Hepatocyte (in vitro differentiated cells): ENCODE measurements around the gene GIMAP7. TPM values are rescaled to one million over a fixed set of nuclear protein-coding genes. Genes with fewer than 3 reads are reported as not detected.

ENCODE experiments used
- DNase-seq: peaks from one replicate; pipeline ENCODE4 v3.0.0-alpha.2; 2016; ENCODE audit warnings: low spot score
- H2AFZ ChIP-seq: fragments of 200-600 bp; sonication (generic); 2 replicates; pipeline ENCODE4 v1.6.0; 2016; ENCODE audit warnings: antibody characterized with exemption, mild to moderate bottlenecking
- H3K27ac ChIP-seq: fragments of 200-600 bp; sonication (generic); 2 replicates; pipeline ENCODE4 v1.5.1; 2016; ENCODE audit warnings: mild to moderate bottlenecking
- H3K27me3 ChIP-seq: fragments of 200-600 bp; sonication (generic); 2 replicates; pipeline ENCODE4 v1.6.1; 2016
- H3K36me3 ChIP-seq: fragments of 200-600 bp; sonication (generic); replicated peaks from 2 replicates; pipeline ENCODE4 v1.5.1; 2016; ENCODE audit warnings: low read depth; ENCODE audit not compliant: insufficient read depth
- H3K4me1 ChIP-seq: fragments of 200-600 bp; sonication (generic); 2 replicates; pipeline ENCODE4 v1.5.1; 2016; ENCODE audit warnings: mild to moderate bottlenecking, moderate library complexity; ENCODE audit not compliant: insufficient read depth
- H3K4me2 ChIP-seq: fragments of 200-600 bp; sonication (generic); 2 replicates; pipeline ENCODE4 v1.6.0; 2016
- H3K4me3 ChIP-seq: fragments of 200-600 bp; sonication (generic); 2 replicates; pipeline ENCODE4 v1.5.1; 2016; ENCODE audit warnings: mild to moderate bottlenecking
- H3K79me2 ChIP-seq: fragments of 200-600 bp; sonication (generic); 2 replicates; pipeline ENCODE4 v1.6.0; 2017; ENCODE audit warnings: mild to moderate bottlenecking
- H3K9me2 ChIP-seq: fragments of 200-600 bp; sonication (generic); replicated peaks from 2 replicates; pipeline ENCODE4 v1.6.0; 2017; ENCODE audit warnings: mild to moderate bottlenecking; ENCODE audit not compliant: insufficient read depth
- H3K9me3 ChIP-seq: fragments of 200-600 bp; sonication (generic); 2 replicates; pipeline ENCODE4 v1.5.1; 2016; ENCODE audit warnings: low read depth, mild to moderate bottlenecking
- H4K20me1 ChIP-seq: fragments of 200-600 bp; sonication (generic); 2 replicates; pipeline ENCODE4 v1.6.0; 2016; ENCODE audit warnings: mild to moderate bottlenecking; ENCODE audit not compliant: insufficient read depth, poor library complexity, severe bottlenecking
- EZH2 ChIP-seq: fragments of 200-600 bp; sonication (generic); IDR thresholded peaks from 2 replicates; pipeline ENCODE4 v1.6.1; 2016; ENCODE audit warnings: antibody characterized with exemption, mild to moderate bottlenecking, borderline replicate concordance
- EZH2phosphoT487 ChIP-seq: fragments of 200-600 bp; sonication (generic); IDR thresholded peaks from one replicate; pipeline ENCODE4 v1.6.1; 2018; ENCODE audit warnings: antibody characterized with exemption, mild to moderate bottlenecking, low read depth, moderate library complexity; ENCODE audit not compliant: unreplicated experiment, severe bottlenecking
- WGBS: methylation state at CpG from one replicate; pipeline ENCODE4 v1.1.6; 2016; ENCODE audit warnings: low lambda C conversion rate; ENCODE audit errors: missing lambda C conversion rate; 5-methylcytosine and 5-hydroxymethylcytosine counted together
- polyA plus RNA-seq: library from polyadenylated mRNA; unstranded; fragments of >200 nt; fragmentation: Nextera tagmentation; extraction: Ambion mirVana; gene quantifications from 2 replicates; pipeline ENCODE4 v1.2.1, GENCODE V29; 2016
- total RNA-seq: library from RNA; depleted of rRNA; stranded (reverse); fragments of >200 nt; gene quantifications from 2 replicates; pipeline ENCODE4 v1.2.3, GENCODE V29; 2014
- TF ChIP-seq, protein P1 (sequence below): fragments of 200-600 bp; sonication (generic); IDR thresholded peaks from 2 replicates; pipeline ENCODE4 v1.5.1; 2016; ENCODE audit warnings: antibody characterized with exemption, mild to moderate bottlenecking; ENCODE audit not compliant: poor library complexity

GIMAP7 gene
- total and polyA plus RNA-seq, 2 experiments from 2014 or later, result 0.19 to 0.33 TPM

DNA sequence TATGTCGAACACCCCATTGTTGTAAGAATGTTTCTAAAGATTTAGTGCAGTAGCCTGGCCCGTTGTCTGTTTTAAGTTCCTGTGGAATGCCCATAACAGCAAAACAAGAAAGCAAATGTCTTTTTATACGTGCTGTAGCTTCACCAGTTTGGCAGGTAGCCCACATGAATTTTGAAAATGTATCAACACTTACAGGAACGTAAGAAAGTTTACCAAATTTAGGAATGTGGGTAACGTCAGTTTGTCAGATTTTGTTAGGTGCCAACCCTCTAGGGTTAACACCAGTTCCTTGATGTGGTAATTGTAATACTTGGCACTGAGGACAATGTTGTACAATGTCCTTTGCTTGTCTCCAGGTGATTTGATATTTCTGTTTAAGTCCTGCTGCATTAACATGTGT, 49.3 kb downstream of the GIMAP7 start:
- Histone ChIP-seq H3K4me3 (no peak overlapping the region), H3K36me3 (no peaks in the 10 kb centered on the region), H4K20me1 (no peaks in the 10 kb centered on the region), H3K9me2 (no peaks in the 10 kb centered on the region), H3K4me1 (no peaks in the 10 kb centered on the region), H3K9me3 (no peaks in the 10 kb centered on the region), H2AFZ (no peak overlapping the region), H3K4me2 (no peak overlapping the region), H3K79me2 (no peaks in the 10 kb centered on the region), H3K27me3 (no peaks in the 10 kb centered on the region), H3K27ac (no peak overlapping the region)
- WGBS, result 57% methylated on average over 5 of the region's 5 CpGs
- no peak for TF ChIP-seq EZH2
- TF ChIP-seq EZH2phosphoT487, result no peak
- TF ChIP-seq, protein P1, sequence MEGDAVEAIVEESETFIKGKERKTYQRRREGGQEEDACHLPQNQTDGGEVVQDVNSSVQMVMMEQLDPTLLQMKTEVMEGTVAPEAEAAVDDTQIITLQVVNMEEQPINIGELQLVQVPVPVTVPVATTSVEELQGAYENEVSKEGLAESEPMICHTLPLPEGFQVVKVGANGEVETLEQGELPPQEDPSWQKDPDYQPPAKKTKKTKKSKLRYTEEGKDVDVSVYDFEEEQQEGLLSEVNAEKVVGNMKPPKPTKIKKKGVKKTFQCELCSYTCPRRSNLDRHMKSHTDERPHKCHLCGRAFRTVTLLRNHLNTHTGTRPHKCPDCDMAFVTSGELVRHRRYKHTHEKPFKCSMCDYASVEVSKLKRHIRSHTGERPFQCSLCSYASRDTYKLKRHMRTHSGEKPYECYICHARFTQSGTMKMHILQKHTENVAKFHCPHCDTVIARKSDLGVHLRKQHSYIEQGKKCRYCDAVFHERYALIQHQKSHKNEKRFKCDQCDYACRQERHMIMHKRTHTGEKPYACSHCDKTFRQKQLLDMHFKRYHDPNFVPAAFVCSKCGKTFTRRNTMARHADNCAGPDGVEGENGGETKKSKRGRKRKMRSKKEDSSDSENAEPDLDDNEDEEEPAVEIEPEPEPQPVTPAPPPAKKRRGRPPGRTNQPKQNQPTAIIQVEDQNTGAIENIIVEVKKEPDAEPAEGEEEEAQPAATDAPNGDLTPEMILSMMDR, result no peak
- no peak for DNase-seq

DNA sequence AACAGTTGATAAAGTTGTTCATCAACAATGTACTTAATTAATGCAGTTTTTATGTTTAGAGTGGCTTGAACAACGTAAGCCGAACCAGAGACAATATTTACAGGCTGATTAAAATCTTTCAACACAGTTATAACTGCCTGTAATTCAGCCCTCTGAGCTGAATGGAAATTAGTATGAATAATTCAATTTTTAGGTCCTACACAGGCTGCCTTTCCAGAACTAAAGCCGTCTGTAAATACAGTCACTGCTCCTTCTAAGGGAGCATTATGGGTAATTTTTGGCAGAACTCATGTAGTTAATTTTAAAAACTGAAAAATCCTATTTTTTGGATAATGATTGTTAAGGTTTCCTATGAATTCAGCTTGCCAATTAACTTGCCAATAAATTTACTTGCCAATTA, 49.9 kb downstream of the GIMAP7 start:
- no peaks in the 10 kb centered on the region for H3K79me2 ChIP-seq
- no peak for DNase-seq
- H3K9me2 ChIP-seq, result no peaks in the 10 kb centered on the region
- no peak overlapping the region for H3K4me3 ChIP-seq
- no peaks in the 10 kb centered on the region for H4K20me1 ChIP-seq
- no peak overlapping the region for H3K27ac ChIP-seq
- H3K36me3 ChIP-seq, result no peaks in the 10 kb centered on the region
- WGBS, result 58% methylated on average over 3 of the region's 3 CpGs
- no peak overlapping the region for H2AFZ ChIP-seq
- no peak overlapping the region for H3K4me2 ChIP-seq
- no peaks in the 10 kb centered on the region for H3K4me1 ChIP-seq
- no peaks in the 10 kb centered on the region for H3K27me3 ChIP-seq
- H3K9me3 ChIP-seq, result no peaks in the 10 kb centered on the region
- TF ChIP-seq EZH2phosphoT487 (no peak), EZH2 (no peak)
- TF ChIP-seq, protein P1, result no peak

- 79% methylated on average over 7 of the region's 7 CpGs for WGBS
- Histone ChIP-seq H3K36me3 (no peaks in the 10 kb centered on the region), H4K20me1 (no peaks in the 10 kb centered on the region), H3K9me3 (no peaks in the 10 kb centered on the region), H3K9me2 (no peaks in the 10 kb centered on the region), H3K27ac (no peak overlapping the region), H3K4me3 (no peak overlapping the region), H2AFZ (no peak overlapping the region), H3K79me2 (no peaks in the 10 kb centered on the region), H3K4me1 (no peaks in the 10 kb centered on the region), H3K27me3 (no peaks in the 10 kb centered on the region), H3K4me2 (no peak overlapping the region)
- no peak for DNase-seq
- TF ChIP-seq EZH2 (no peak), EZH2phosphoT487 (no peak)
- TF ChIP-seq, protein P1, result no peak
Measured at GRCh38 chr7:150565239-150565638, 50.6 kb downstream of the GIMAP7 start.

DNA sequence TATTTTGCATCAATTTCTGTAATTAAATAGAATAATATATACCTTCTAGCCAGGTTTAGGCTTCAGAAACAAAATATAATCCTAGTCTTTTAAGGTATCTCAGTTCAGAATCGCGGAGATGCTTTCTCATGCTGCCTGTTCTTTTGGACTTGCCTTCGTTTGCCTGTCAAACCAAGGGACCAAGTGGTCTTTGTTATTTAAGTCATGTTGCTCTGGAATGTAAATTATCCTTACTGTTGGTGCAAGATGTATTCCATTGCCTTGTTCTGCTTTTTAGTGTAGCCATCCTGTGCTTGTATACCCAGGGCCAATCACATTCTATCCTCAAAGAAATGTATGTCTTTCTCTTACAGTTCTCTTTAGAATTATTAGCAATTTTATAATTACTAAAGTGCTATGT, 51.5 kb downstream of the GIMAP7 start:
- Histone ChIP-seq H3K4me2 (no peak overlapping the region), H3K9me3 (no peaks in the 10 kb centered on the region), H3K36me3 (no peaks in the 10 kb centered on the region), H3K27ac (no peak overlapping the region), H3K4me3 (no peak overlapping the region), H3K4me1 (no peaks in the 10 kb centered on the region), H2AFZ (no peak overlapping the region), H3K27me3 (no peaks in the 10 kb centered on the region), H3K9me2 (no peaks in the 10 kb centered on the region), H4K20me1 (no peaks in the 10 kb centered on the region), H3K79me2 (no peaks in the 10 kb centered on the region)
- no peak for TF ChIP-seq EZH2
- TF ChIP-seq, protein P1, result no peak
- no peak for TF ChIP-seq EZH2phosphoT487
- WGBS, result 28% methylated on average over 3 of the region's 3 CpGs
- no peak for DNase-seq
